ENCODE data around the gene FAS.

DNA sequence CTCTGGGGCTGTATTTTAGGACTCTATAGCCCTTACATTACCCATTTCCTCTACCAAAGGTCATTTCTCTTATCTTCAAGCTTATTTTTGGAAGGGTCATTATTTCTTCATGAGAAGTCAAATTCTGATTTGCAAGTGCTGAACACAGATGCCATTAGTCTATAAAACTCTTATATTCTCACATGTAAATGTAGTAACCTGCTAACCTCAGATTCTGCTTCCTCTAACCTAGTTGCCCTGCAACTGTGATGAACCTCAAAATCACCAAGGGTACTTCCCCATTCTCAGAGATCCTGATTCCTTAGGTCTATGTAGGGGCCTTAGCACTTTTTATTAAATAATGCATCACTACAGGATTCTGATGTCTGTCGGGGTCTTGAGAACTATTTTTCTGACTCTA, 6.3 kb downstream of the FAS start:
- TF ChIP-seq, protein P1, sequence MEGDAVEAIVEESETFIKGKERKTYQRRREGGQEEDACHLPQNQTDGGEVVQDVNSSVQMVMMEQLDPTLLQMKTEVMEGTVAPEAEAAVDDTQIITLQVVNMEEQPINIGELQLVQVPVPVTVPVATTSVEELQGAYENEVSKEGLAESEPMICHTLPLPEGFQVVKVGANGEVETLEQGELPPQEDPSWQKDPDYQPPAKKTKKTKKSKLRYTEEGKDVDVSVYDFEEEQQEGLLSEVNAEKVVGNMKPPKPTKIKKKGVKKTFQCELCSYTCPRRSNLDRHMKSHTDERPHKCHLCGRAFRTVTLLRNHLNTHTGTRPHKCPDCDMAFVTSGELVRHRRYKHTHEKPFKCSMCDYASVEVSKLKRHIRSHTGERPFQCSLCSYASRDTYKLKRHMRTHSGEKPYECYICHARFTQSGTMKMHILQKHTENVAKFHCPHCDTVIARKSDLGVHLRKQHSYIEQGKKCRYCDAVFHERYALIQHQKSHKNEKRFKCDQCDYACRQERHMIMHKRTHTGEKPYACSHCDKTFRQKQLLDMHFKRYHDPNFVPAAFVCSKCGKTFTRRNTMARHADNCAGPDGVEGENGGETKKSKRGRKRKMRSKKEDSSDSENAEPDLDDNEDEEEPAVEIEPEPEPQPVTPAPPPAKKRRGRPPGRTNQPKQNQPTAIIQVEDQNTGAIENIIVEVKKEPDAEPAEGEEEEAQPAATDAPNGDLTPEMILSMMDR (IDR thresholded peaks at IDR 0.05): no peak
- no peak for TF ChIP-seq POLR2A (IDR thresholded peaks at IDR 0.05)

Measured in heart left ventricle (tissue), 13 donors.